GM21526 (cell line): ENCODE data around the gene TMTC1.
"Not testable (repeated sequence)": the region's sequence is repeated elsewhere in the genome, so short reads cannot be mapped to it uniquely, and the experiment has no call there.

Source experiments
- ATAC-seq: cut with Tn5 transposase; IDR thresholded peaks from one replicate; pipeline ENCODE4 v1.9.1; 2021; ENCODE audit warnings: moderate library complexity; ENCODE audit not compliant: unreplicated experiment, low FRiP score

The TMTC1 gene

GRCh38 chr12:29676676-29677075 lies 107.1 kb downstream of the TMTC1 start:
- ATAC-seq = no peak

GRCh38 chr12:29674463-29674862 lies 109.3 kb downstream of the TMTC1 start:
- no peak for ATAC-seq

- ATAC-seq = no peak
These were observed 110.4 kb downstream of the TMTC1 start for GRCh38 chr12:29673346-29673745.

- no peak for ATAC-seq
These were observed 111.2 kb downstream of the TMTC1 start for GRCh38 chr12:29672580-29672979.

GRCh38 chr12:29671742-29672141 lies 112.0 kb downstream of the TMTC1 start:
- ATAC-seq = no peak

GRCh38 chr12:29667011-29667410 lies 116.7 kb downstream of the TMTC1 start:
- no peak for ATAC-seq

- ATAC-seq = no peak
These were observed 118.6 kb downstream of the TMTC1 start for GRCh38 chr12:29665107-29665506.

GRCh38 chr12:29662734-29663323 lies 120.9 kb downstream of the TMTC1 start:
- ATAC-seq = no peak

- ATAC-seq = no peak
These were observed 122.9 kb downstream of the TMTC1 start for GRCh38 chr12:29660847-29661246.

GRCh38 chr12:29656762-29657538 lies 126.8 kb downstream of the TMTC1 start:
- ATAC-seq = no peak

GRCh38 chr12:29655861-29656260 lies 127.9 kb downstream of the TMTC1 start:
- ATAC-seq = no peak

GRCh38 chr12:29653286-29653685 lies 130.5 kb downstream of the TMTC1 start:
- no peak for ATAC-seq

- no peak for ATAC-seq
These were observed 133.4 kb downstream of the TMTC1 start for GRCh38 chr12:29650371-29650770.

- no peak for ATAC-seq
These were observed 134.0 kb downstream of the TMTC1 start for GRCh38 chr12:29649722-29650121.

- ATAC-seq = no peak
These were observed 139.1 kb downstream of the TMTC1 start for GRCh38 chr12:29644536-29645162.

GRCh38 chr12:29640589-29641345 lies 143.0 kb downstream of the TMTC1 start:
- ATAC-seq = no peak

GRCh38 chr12:29639893-29640495 lies 143.7 kb downstream of the TMTC1 start:
- ATAC-seq = no peak

- ATAC-seq = no peak
These were observed 145.2 kb downstream of the TMTC1 start for GRCh38 chr12:29638528-29638927.

- no peak for ATAC-seq
These were observed 149.7 kb downstream of the TMTC1 start for GRCh38 chr12:29634057-29634456.

- ATAC-seq = not testable (repeated sequence)
These were observed 153.6 kb downstream of the TMTC1 start for GRCh38 chr12:29630164-29630563.

GRCh38 chr12:29627221-29627620 lies 156.5 kb downstream of the TMTC1 start:
- ATAC-seq = no peak
